Neural progenitor cell (in vitro differentiated cells): ENCODE results near the gene CTCF. TPM values are rescaled to one million over a fixed set of nuclear protein-coding genes. Genes with fewer than 3 reads are reported as not detected.

Experiments
- DNase-seq: peaks from one replicate; pipeline ENCODE4 v3.0.0-alpha.2; 2016; ENCODE audit warnings: low spot score
- H2AFZ ChIP-seq: fragments of 200-600 bp; sonication (generic); replicated peaks from 2 replicates; pipeline ENCODE4 v1.6.1; 2016; ENCODE audit warnings: antibody characterized with exemption
- H3F3A ChIP-seq: fragments of 200-600 bp; sonication (generic); 2 replicates; pipeline ENCODE4 v1.6.1; 2016; ENCODE audit warnings: antibody characterized with exemption, low read depth
- H3K27ac ChIP-seq: fragments of 200-600 bp; sonication (generic); 2 replicates; pipeline ENCODE4 v1.5.1; 2016; ENCODE audit warnings: mild to moderate bottlenecking
- H3K27me3 ChIP-seq: fragments of 200-600 bp; sonication (generic); 2 replicates; pipeline ENCODE4 v1.6.1; 2016; ENCODE audit warnings: mild to moderate bottlenecking, moderate library complexity
- H3K36me3 ChIP-seq: fragments of 200-600 bp; sonication (generic); 2 replicates; pipeline ENCODE4 v1.5.1; 2016
- H3K4me1 ChIP-seq: fragments of 200-600 bp; sonication (generic); 2 replicates; pipeline ENCODE4 v1.6.1; 2016; ENCODE audit warnings: mixed run types
- H3K4me2 ChIP-seq: fragments of 200-600 bp; sonication (generic); 2 replicates; pipeline ENCODE4 v1.6.1; 2016
- H3K4me3 ChIP-seq: fragments of 200-600 bp; sonication (generic); 2 replicates; pipeline ENCODE4 v1.5.1; 2016
- H3K79me2 ChIP-seq: fragments of 200-600 bp; sonication (generic); 2 replicates; pipeline ENCODE4 v1.6.1; 2016; ENCODE audit warnings: low read depth
- H3K9ac ChIP-seq: fragments of 200-600 bp; sonication (generic); 2 replicates; pipeline ENCODE4 v1.6.1; 2016
- H3K9me3 ChIP-seq: fragments of 200-600 bp; sonication (generic); 2 replicates; pipeline ENCODE4 v1.5.1; 2016; ENCODE audit warnings: low read depth
- H4K20me1 ChIP-seq: fragments of 200-600 bp; sonication (generic); 2 replicates; pipeline ENCODE4 v1.6.1; 2016; ENCODE audit warnings: low read depth
- H3K27ac Mint-ChIP-seq: 3 replicates; pipeline ENCODE4 v1.8.0; 2021; ENCODE audit warnings: mixed read lengths
- H3K27me3 Mint-ChIP-seq: 2 replicates; pipeline ENCODE4 v1.8.0; 2022; ENCODE audit warnings: low read depth, mild to moderate bottlenecking, inconsistent platforms, moderate library complexity, mixed read lengths; ENCODE audit not compliant: insufficient read depth
- H3K36me3 Mint-ChIP-seq: 3 replicates; pipeline ENCODE4 v1.8.0; 2021; ENCODE audit warnings: mixed read lengths
- H3K4me1 Mint-ChIP-seq: 3 replicates; pipeline ENCODE4 v1.8.0; 2021; ENCODE audit warnings: mixed read lengths
- H3K4me3 Mint-ChIP-seq: 3 replicates; pipeline ENCODE4 v1.8.0; 2021; ENCODE audit warnings: mild to moderate bottlenecking, moderate library complexity, mixed read lengths
- H3K9me3 Mint-ChIP-seq: 3 replicates; pipeline ENCODE4 v1.8.0; 2020; ENCODE audit warnings: mixed read lengths
- EZH2 ChIP-seq: fragments of 200-600 bp; sonication (generic); IDR thresholded peaks from 2 replicates; pipeline ENCODE4 v1.6.1; 2017; ENCODE audit warnings: antibody characterized with exemption, mild to moderate bottlenecking, moderate library complexity
- EZH2phosphoT487 ChIP-seq: fragments of 200-600 bp; sonication (generic); IDR thresholded peaks from 2 replicates; pipeline ENCODE4 v1.6.1; 2017; ENCODE audit warnings: antibody characterized with exemption
- total RNA-seq: library from RNA; depleted of rRNA; stranded (reverse); fragments of >200 nt; gene quantifications from 2 replicates; pipeline ENCODE4 v1.2.3, GENCODE V29; 2015; ENCODE audit warnings: low replicate concordance
- TF ChIP-seq, protein P1 (sequence below): fragments of 200-600 bp; sonication (generic); IDR thresholded peaks from 2 replicates; pipeline ENCODE4 v1.5.1; 2017; ENCODE audit warnings: antibody characterized with exemption, mild to moderate bottlenecking

The CTCF gene
- total RNA-seq, 1 donor from 2014 or later, result 76.3 TPM

- no peak overlapping the region for H3K4me3 Mint-ChIP-seq
These were observed 20.7 kb upstream of the CTCF start for GRCh38 chr16:67541391-67542263.

DNA sequence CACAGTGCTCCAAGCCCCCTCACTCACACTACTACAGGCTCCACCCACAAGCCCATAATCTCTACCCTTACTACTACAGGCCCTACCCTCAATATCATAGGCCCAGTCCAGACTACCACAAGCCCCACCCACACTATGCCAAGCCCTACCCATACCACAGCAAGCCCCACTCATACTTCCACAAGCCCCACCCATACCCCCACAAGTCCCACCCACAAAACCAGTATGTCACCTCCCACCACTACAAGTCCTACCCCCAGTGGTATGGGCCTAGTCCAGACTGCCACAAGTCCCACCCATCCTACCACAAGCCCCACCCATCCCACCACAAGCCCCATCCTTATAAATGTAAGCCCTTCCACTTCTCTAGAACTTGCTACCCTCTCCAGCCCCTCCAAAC is 19.9 kb upstream of the CTCF start:
- Histone ChIP-seq H3K27me3 (peaks cover 30% of the 10 kb centered on the region), H3F3A (peaks cover 23% of the 10 kb centered on the region), H3K36me3 (no peaks in the 10 kb centered on the region), H3K79me2 (no peaks in the 10 kb centered on the region), H2AFZ (no peak overlapping the region), H3K9me3 (no peaks in the 10 kb centered on the region), H3K4me2 (no peak overlapping the region), H3K4me1 (peaks cover 7% of the 10 kb centered on the region), H3K4me3 (no peak overlapping the region), H3K27ac (no peak overlapping the region), H4K20me1 (peaks cover 58% of the 10 kb centered on the region), H3K9ac (no peak overlapping the region)
- Mint-ChIP-seq H3K27me3 (peaks cover 10% of the 10 kb centered on the region), H3K4me1 (peaks cover 5% of the 10 kb centered on the region), H3K36me3 (peaks cover 21% of the 10 kb centered on the region), H3K9me3 (no peaks in the 10 kb centered on the region), H3K27ac (no peak overlapping the region), H3K4me3 (no peak overlapping the region)
- no peak for DNase-seq
- TF ChIP-seq, protein P1, sequence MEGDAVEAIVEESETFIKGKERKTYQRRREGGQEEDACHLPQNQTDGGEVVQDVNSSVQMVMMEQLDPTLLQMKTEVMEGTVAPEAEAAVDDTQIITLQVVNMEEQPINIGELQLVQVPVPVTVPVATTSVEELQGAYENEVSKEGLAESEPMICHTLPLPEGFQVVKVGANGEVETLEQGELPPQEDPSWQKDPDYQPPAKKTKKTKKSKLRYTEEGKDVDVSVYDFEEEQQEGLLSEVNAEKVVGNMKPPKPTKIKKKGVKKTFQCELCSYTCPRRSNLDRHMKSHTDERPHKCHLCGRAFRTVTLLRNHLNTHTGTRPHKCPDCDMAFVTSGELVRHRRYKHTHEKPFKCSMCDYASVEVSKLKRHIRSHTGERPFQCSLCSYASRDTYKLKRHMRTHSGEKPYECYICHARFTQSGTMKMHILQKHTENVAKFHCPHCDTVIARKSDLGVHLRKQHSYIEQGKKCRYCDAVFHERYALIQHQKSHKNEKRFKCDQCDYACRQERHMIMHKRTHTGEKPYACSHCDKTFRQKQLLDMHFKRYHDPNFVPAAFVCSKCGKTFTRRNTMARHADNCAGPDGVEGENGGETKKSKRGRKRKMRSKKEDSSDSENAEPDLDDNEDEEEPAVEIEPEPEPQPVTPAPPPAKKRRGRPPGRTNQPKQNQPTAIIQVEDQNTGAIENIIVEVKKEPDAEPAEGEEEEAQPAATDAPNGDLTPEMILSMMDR, result no peak
- TF ChIP-seq EZH2phosphoT487 (no peak), EZH2 (no peak)

More at GRCh38 chr16:67541391-67542263, 20.7 kb upstream of the CTCF start:
- Histone ChIP-seq H3K4me1 (peaks cover 7% of the 10 kb centered on the region), H3K36me3 (no peaks in the 10 kb centered on the region), H3K9ac (no peak overlapping the region), H3K4me2 (no peak overlapping the region), H3K27me3 (peaks cover 39% of the 10 kb centered on the region), H3K27ac (no peak overlapping the region), H3K79me2 (no peaks in the 10 kb centered on the region), H3F3A (peaks cover 25% of the 10 kb centered on the region), H3K9me3 (no peaks in the 10 kb centered on the region), H3K4me3 (no peak overlapping the region), H2AFZ (no peak overlapping the region), H4K20me1 (peaks cover 59% of the 10 kb centered on the region)
- H3K36me3 Mint-ChIP-seq, result peaks cover 21% of the 10 kb centered on the region
- no peak overlapping the region for H3K27ac Mint-ChIP-seq
- H3K4me1 Mint-ChIP-seq, result peaks cover 11% of the 10 kb centered on the region
- DNase-seq, result no peak
- peaks cover 17% of the 10 kb centered on the region for H3K27me3 Mint-ChIP-seq
- no peaks in the 10 kb centered on the region for H3K9me3 Mint-ChIP-seq
- TF ChIP-seq EZH2phosphoT487 (no peak), EZH2 (no peak)
- TF ChIP-seq, protein P1, result no peak

DNA sequence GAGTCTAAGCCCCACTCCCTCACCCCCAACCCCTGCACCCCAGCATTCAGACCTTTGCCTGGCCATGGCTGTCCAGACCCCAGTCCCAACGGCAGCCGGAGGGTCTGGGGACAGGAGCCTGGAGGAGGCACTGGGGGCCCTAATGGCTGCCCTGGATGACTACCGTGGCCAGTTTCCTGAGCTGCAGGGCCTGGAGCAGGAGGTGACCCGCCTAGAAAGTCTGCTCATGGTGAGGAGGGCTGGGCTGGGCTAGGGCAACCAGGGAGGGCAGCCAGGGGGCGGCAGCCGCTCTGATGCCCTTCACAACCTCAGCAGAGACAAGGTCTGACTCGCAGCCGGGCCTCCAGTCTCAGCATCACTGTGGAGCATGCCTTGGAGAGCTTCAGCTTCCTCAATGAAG is 19.3 kb upstream of the CTCF start:
- H3K4me3 Mint-ChIP-seq, result no peak overlapping the region
- H3K9me3 Mint-ChIP-seq, result no peaks in the 10 kb centered on the region
- Histone ChIP-seq H3K9me3 (no peaks in the 10 kb centered on the region), H3K36me3 (no peaks in the 10 kb centered on the region), H3K4me2 (no peak overlapping the region), H3K9ac (no peak overlapping the region), H3K27me3 (peaks cover 24% of the 10 kb centered on the region), H3F3A (peaks cover 24% of the 10 kb centered on the region), H4K20me1 (peaks cover 54% of the 10 kb centered on the region), H3K4me1 (peaks cover 7% of the 10 kb centered on the region), H3K79me2 (no peaks in the 10 kb centered on the region), H3K4me3 (no peak overlapping the region), H3K27ac (no peak overlapping the region), H2AFZ (no peak overlapping the region)
- no peak overlapping the region for H3K27ac Mint-ChIP-seq
- TF ChIP-seq EZH2, result no peak
- TF ChIP-seq EZH2phosphoT487, result no peak
- TF ChIP-seq, protein P1, result no peak
- no peak for DNase-seq
- peaks cover 9% of the 10 kb centered on the region for H3K27me3 Mint-ChIP-seq
- H3K36me3 Mint-ChIP-seq, result peaks cover 21% of the 10 kb centered on the region
- peaks cover 5% of the 10 kb centered on the region for H3K4me1 Mint-ChIP-seq
